C1 segment of cervical spinal cord (tissue), 14 donors: Measurements from ENCODE around the gene ILK.

Source experiments
- DNase-seq, 14 donors: peaks; one replicate each; lab custom pipeline; 2025; lab: John Stamatoyannopoulos, UW

ILK gene

GRCh38 chr11:6603287-6604080 lies at the start of gene ILK, which contains the start of gene RRP8:
TSS of gene ILK (plus strand) at chr11:6603774. CDS start at chr11:6604272, 498 bp downstream.
TSS of gene RRP8 (minus strand) at chr11:6603616. CDS start at chr11:6603502, 114 bp downstream.
- DNase-seq, result peak; percentile 34 to 90 (median 87)

GRCh38 chr11:6554828-6555706 lies 48.5 kb upstream of the ILK start:
- DNase-seq, result no peak

- no peak for DNase-seq
Observed at GRCh38 chr11:6556139-6556949, 47.2 kb upstream of the ILK start.

GRCh38 chr11:6557063-6557462 lies 46.5 kb upstream of the ILK start:
- DNase-seq, result no peak

GRCh38 chr11:6557761-6558674 lies 45.6 kb upstream of the ILK start:
- peak in 1 of 14 donors; percentile 59 for DNase-seq

GRCh38 chr11:6559369-6559768 lies 44.2 kb upstream of the ILK start:
- no peak for DNase-seq

GRCh38 chr11:6561288-6561687 lies 42.3 kb upstream of the ILK start:
- no peak for DNase-seq

GRCh38 chr11:6563121-6563619 lies 40.4 kb upstream of the ILK start:
- no peak for DNase-seq

GRCh38 chr11:6563667-6564066 lies 39.9 kb upstream of the ILK start:
- no peak for DNase-seq

GRCh38 chr11:6565325-6565724 lies 38.2 kb upstream of the ILK start:
- no peak for DNase-seq

- DNase-seq, result no peak
Observed at GRCh38 chr11:6565988-6566703, 37.4 kb upstream of the ILK start.

GRCh38 chr11:6566704-6567370 lies 36.7 kb upstream of the ILK start:
- peak in 4 of 14 donors; percentile 20 to 69 (median 30) for DNase-seq

GRCh38 chr11:6567371-6567745 lies 36.2 kb upstream of the ILK start:
- peak in 1 of 14 donors; percentile 75 for DNase-seq

GRCh38 chr11:6568191-6568918 lies 35.2 kb upstream of the ILK start:
- peak in 3 of 14 donors; percentile 16 to 40 (median 26) for DNase-seq

GRCh38 chr11:6569706-6570105 lies 33.9 kb upstream of the ILK start:
- no peak for DNase-seq

GRCh38 chr11:6570691-6571427 lies 32.7 kb upstream of the ILK start:
- DNase-seq, result no peak

GRCh38 chr11:6571434-6572008 lies 32.1 kb upstream of the ILK start:
- no peak for DNase-seq
